K562 (cell line): ENCODE measurements around the gene SNUPN. TPM values are rescaled to one million over a fixed set of nuclear protein-coding genes. Genes with fewer than 3 reads are reported as not detected.

Experiments
- CHD2 ChIP-seq: IDR thresholded peaks from 2 replicates; pipeline ENCODE4 v1.6.1; 2011; ENCODE audit warnings: low read depth, low read length
- CHD7 ChIP-seq: fragments of 200-600 bp; sonication (generic); IDR thresholded peaks from one replicate; pipeline ENCODE4 v1.6.1; 2012; ENCODE audit warnings: mild to moderate bottlenecking, low read depth, low read length, inconsistent platforms
- E2F5 ChIP-seq: sonication (generic); formaldehyde crosslinking; IDR thresholded peaks from 2 replicates; pipeline ENCODE4 v1.8.0; 2022; ENCODE audit warnings: mild to moderate bottlenecking, missing genetic modification reagents
- GTF2A2 ChIP-seq: IDR thresholded peaks from 2 replicates; pipeline ENCODE4 v1.6.1; 2016; ENCODE audit warnings: mild to moderate bottlenecking, missing genetic modification characterization, missing compliant biosample characterization
- MBD2 ChIP-seq: sonication (generic); IDR thresholded peaks from 2 replicates; pipeline ENCODE4 v1.6.1; 2016; ENCODE audit warnings: low read depth, borderline replicate concordance
- NR2C2 ChIP-seq, 2 experiments: fragments of 200-800 bp in 1 of 2; sonication (Bioruptor generic) in 1 of 2; sonication (generic) in 1 of 2; formaldehyde crosslinking in 1 of 2; IDR thresholded peaks; 2 replicates each; pipeline versions ENCODE4 v1.6.1 to v1.8.0; 2016 to 2022; ENCODE audit warnings: mild to moderate bottlenecking in 1 of 2, missing compliant biosample characterization in 1 of 2, missing genetic modification characterization in 1 of 2, missing genetic modification reagents in 1 of 2
- NRF1 ChIP-seq, 2 experiments: fragments of 450-650 bp; IDR thresholded peaks in 1 of 2; conservative IDR thresholded peaks in 1 of 2; 2 replicates each; pipeline ENCODE4 v1.6.1; 2014; ENCODE audit warnings: mild to moderate bottlenecking in 2 of 2
- PRDM10 ChIP-seq: fragments of 450-650 bp; IDR thresholded peaks from 2 replicates; pipeline ENCODE4 v1.6.1; 2018; ENCODE audit not compliant: partially characterized antibody
- TAF15 ChIP-seq: fragments of 200-400 bp; formaldehyde crosslinking; IDR thresholded peaks from 2 replicates; pipeline ENCODE4 v1.6.1; 2017; ENCODE audit warnings: mild to moderate bottlenecking, low read depth, low read length, moderate library complexity
- polyA plus RNA-seq, 8 experiments: library from polyadenylated mRNA; depleted of rRNA in 4 of 8; stranded (reverse) in 5 of 8; unstranded in 3 of 8; fragments of >200 nt; fragmentation: Nextera tagmentation in 2 of 8; fragmentation: Illumina TruSeq in 1 of 8; extraction: Ambion mirVana in 2 of 8; extraction: Trizol in 1 of 8; gene quantifications; 2 replicates each; pipeline versions ENCODE4 v1.2.1 to v1.2.3, GENCODE V29; 2011 to 2014; ENCODE audit warnings: inconsistent platforms in 1 of 8, missing spikeins in 1 of 8
- total RNA-seq, 7 experiments: library from RNA; depleted of rRNA in 6 of 7; stranded (reverse); fragments of >200 nt in 6 of 7; fragmentation: Illumina TruSeq in 2 of 7; extraction: Trizol in 2 of 7; gene quantifications; 2 replicates each; pipeline versions ENCODE4 v1.2.1 to v1.2.3, GENCODE V29; 2011 to 2021; ENCODE audit warnings: low replicate concordance in 1 of 7

The SNUPN gene
- total and polyA plus RNA-seq, 9 of the 15 experiments (the other 6 are each of a cell fraction or from before 2014, with no cell fraction given): 32.2 to 78.3 (median 40.0) TPM

- TF ChIP-seq PRDM10: peak; percentile 43
- TF ChIP-seq NRF1 (conservative IDR thresholded peaks at IDR 0.05 in 1 of 2, IDR thresholded peaks at IDR 0.05 in 1 of 2): peak; percentile 22 to 32; a peak in 2 of 4 replicates
- TF ChIP-seq E2F5 (CRISPR knock-in tag): no peak
- TF ChIP-seq CHD2: 0 out of 2 replicates have a peak, but pooled peaks have one; percentile 16
- peak; percentile 53; the same call in 1 of the 2 replicates for TF ChIP-seq MBD2
- TF ChIP-seq TAF15: no peak
- TF ChIP-seq GTF2A2 (tag): no peak
- TF ChIP-seq CHD7: no peak
- TF ChIP-seq NR2C2 (CRISPR knock-in tag; IDR thresholded peaks at IDR 0.05): peak; percentile 45; the same call in 1 of the 2 replicates
- TF ChIP-seq NR2C2 (tag; IDR thresholded peaks at IDR 0.05): peak; percentile 87
Observed at GRCh38 chr15:75650908-75651809, 25.6 kb upstream of the SNUPN start (continued).
